Endometrial microvascular endothelial cells (primary cell): Measurements from ENCODE around the gene DKK3. TPM values are rescaled to one million over a fixed set of nuclear protein-coding genes. Genes with fewer than 3 reads are reported as not detected.

Source experiments
- in situ Hi-C: cut with HindIII; loops from 2 replicates; pipeline ENCODE4 v1.10.0; 2017; ENCODE audit warnings: low sequenced_read_pairs, low pct_unique_long_range_greater_than_20kb; ENCODE audit errors: inconsistent ontology term
- total RNA-seq: library from RNA; depleted of rRNA; stranded (reverse); fragments of >200 nt; gene quantifications from one replicate; pipeline ENCODE4 v1.2.3, GENCODE V29; 2015; ENCODE audit errors: inconsistent ontology term

The DKK3 gene
- total RNA-seq, 1 donor from 2014 or later = 192 TPM

DNA sequence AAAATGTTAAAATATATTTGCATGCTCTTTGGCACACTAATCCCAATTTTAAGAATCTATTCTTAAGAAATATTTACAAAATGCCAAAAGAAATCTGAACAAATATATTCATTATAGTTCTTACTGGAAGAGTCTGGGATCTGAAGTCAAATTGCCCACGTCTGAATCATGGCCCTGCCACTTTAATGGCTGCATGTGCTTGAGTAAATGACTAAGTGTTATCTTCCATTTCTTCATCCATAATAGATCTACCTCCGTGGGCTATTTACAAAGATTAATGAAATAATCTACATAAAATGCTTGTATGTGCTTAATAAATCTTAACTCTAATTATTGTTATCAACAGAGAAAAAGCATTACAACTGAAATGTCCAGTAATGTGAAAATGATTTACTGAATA, 24.5 kb upstream of the DKK3 start:
- in situ Hi-C loops = no loop called here

DNA sequence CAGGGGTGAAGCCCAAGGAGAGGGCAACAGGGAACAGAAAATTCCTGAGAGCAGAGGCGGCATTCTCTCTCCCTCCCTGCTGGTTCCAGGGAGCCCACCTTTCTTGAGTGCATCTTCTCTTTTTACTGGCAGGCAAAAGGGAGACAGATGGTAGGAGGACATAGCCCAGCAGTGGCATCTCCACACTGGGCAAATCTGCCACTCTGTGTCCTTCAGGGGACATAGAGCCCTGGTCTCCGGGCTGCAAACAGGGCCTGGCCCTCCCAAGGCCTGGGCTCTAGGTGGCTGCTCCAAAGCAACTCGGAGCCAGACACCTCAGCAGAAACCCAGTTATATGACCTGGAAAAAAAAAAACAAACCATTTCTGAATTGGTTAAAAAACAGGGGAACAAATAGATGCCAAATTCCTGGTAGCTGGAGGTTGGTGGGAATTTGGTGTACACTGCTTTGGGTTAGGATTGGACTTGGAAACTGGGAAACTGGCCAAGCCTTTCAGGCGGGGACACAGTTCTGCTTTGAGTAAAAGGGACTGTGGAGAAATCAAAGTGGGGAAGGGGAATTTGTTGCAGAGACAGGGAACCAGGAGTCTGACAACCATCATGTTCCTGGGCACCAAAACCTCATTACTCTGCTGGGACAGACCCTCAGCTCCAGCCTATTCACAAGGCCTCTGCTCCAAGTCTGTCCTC, 23.6 kb upstream of the DKK3 start:
- in situ Hi-C loops = no loop called here

DNA sequence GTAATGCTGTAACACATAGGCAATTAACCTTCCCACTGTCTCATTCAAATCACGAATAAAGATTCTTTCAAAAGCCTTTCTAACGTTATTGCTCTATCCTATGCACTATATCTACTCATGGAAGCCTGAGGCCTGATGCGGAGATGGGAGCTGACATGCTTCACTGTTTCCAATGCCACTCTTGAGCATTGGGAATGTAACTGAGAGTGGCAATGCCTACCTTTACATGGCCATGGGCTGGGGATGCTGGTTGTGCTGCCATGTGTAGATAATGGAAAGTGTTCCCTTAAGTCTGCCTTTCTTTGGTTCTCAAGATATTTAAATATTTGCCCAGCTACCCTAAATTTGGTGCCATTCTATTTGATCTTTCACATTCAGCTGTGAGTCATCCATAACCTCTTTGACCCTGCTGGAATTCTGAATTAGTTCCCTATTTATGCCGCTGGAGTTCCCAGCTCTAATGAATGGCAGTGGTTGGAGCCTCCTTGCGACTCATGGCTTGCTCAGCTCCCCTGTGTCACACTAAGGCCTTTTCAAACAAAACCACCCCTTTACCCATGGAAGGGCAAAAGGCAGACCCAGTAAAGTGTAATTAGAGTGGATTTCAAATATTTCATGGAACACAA, 21.4 kb upstream of the DKK3 start:
- in situ Hi-C loops = no loop called here

DNA sequence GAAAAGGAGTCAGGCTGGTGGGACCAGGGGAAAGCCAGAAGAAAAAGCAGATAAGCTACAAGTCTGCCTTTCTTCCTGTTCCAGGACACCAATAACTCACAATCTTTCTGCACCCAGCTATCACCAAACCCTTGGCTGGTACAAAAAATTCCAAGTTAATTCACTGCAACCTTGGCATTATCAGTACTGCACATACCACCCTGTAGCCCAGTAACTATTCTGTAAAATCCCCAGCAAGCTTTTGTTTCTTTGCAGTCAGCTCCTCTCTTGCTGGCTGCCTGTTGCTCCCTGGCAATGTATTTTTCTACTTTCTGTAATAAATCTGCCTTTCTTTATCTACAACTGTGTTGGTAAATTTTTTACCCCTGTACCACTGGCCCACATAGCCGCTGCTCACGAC, 20.7 kb upstream of the DKK3 start:
- in situ Hi-C loops = no loop called here

DNA sequence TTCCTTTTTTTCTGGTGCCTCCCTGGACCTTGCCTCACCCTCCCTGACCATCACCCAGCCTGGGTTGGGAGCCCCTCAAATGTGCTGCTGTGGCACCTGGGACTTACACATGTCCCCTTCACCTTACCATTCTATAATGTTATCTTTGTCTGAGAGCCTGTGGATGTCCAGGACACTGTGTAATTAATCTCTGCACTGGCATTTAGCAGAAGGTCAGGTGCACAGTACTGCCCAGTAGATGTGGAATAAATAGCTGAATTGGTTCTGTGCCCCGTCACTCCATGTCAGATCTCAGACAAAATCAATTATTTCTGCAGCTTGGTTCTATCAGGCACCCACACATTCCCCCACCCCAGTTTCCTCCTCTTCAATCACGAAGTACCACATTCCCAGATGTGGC, 19.9 kb upstream of the DKK3 start:
- in situ Hi-C loops = no loop called here

DNA sequence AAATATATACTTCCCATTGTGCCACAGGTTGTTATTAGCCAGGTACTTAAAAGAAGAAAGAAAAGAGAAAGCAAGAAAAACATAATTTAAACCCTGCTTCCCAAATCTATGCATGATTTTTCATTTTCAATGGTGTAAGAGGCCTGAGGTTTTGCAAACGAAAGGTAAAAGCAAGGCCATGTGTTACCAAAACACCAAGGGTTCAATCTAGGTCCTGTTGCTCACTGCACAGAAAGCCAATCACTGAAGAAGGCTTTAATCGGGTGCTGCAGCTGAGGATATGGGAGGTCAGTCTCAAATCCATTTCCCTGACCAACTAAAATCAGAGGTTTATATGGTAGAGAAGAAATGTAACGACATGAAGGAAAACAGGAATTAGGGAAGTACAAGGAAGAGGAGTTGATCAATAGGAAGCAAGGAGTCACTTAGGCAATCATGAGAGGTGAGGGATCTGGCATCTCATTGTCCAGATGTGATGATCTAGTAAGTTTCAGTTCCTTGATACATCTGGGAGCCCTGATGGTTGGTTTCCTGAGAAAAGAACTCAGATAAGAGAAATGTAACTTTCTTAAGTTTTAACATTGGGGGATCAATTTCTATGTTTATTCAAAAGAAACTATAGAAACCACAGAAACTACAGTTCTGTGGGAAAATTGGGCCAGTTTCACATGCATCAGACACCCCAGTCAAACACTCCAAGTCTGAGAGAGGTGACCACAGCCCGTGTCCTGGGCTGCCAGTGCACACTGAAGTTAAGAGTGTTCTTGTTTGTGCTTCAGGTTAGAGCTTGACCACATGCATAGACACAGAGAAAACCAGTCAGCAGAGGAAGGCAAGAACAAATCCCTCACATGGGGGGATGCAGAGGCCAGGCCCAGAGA, 18.1 kb upstream of the DKK3 start:
- in situ Hi-C loops = no loop called here

DNA sequence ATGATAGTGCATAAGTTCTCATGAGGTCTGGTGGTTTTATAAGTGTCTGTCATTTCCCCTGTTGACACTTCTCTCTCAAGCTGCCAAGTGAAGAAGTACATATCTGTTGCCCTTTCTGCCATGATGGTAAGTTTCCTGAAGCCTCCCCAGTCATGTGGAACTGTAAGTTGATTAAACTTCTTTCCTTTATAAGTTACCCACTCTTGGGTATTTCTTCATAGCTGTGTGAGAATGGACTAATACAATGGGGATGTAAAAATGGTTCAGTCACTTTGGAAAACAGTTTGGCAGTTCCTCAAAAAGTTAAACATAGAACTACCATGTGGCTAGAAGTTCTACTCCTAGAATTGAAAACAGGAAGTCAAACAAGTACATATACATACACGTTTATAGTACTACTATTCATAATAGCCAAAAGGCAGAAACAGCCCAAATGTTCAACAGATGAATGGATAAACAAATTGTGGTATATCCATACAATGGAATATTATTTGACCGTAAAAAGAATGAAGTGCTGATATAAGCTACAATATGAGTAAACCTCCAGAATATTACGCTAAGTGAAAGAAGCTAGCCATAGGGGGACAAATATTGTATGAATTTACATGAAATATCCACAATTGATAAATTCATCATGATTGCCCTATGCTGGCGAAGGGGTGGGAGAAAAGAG, 16.0 kb upstream of the DKK3 start:
- in situ Hi-C loops = no loop called here

DNA sequence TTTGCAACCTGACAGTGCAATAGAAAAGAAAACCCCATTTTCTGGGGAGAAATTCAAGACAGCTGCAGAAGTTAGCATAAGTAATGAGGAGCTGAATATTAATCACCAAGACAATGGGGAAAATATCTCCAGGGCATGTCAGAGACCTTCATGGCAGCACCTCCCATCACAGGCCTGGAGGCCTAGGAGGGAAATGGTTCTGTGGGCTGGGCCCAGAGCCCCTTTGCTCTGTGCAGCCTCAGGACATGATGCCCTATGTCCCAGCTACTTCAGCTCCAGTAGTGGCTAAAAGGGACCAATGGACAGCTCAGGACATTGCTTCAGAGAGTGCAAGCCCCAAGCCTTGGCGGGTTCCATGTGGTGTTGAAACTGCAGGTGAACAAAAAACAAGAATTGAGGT, 14.6 kb upstream of the DKK3 start:
- in situ Hi-C loops = no loop called here

DNA sequence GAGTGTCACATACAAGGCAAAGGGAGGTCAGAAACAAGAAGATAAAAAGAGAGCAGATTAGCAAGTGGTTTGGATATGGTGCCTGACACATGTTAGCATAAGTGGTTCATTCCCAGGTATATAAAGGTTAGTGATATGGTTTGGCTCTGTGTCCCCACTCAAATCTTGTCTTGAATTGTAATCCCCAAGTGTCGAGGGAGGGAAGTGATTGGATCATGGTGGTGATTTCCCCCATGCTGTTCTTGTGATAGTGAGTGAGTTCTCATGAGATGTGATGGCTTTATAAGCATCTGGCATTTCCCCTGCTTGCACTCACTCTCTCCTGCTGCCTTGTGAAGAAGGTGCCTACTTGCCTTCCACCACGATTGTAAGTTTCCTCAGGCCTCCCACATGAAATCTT, 12.1 kb upstream of the DKK3 start:
- in situ Hi-C loops = no loop called here

DNA sequence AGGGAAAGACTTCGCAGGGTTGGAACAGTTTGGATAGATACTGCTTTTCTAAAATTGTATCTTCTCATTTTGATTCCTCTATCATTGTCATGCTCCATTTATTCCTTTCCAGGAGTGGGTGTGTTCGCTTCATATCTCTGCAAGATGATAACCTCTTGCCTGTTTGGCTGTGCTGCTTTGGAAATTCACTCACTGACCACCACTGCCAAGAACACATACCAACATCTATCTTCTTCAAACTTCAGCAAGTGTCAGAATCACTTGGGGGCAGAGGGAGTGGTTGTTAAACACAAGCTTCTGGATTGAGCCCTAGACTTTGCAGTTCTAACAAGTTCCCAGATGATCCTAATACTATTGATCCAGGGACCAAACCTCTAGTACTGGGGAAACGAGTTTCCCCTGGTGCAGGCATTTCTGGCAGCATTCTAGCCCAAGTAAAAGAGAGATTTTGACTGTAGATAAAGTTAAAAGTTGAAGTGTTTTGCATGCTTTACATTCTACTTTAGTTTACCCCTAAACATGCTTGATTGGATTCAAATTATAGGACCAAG, 11.5 kb upstream of the DKK3 start:
- in situ Hi-C loops = no loop called here

DNA sequence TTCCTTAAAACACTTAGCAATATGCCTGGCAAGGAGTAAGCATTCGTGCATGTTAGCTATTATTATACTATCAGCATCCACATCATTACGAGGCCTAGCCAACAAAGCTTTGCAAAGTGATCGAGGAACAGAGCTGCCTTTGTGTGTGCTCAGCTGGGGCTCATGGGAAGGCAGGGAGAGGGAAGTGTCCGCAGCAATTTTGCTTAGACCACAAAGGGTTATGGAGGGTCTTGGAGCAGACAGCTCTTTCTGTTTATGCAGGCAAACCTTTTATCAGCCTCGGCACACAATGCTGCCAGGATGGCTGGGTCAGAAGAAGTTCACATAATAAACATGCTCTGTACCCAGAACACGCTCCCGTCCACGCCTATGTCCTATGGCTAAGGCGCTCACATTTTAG, 10.9 kb upstream of the DKK3 start:
- in situ Hi-C loops = no loop called here

DNA sequence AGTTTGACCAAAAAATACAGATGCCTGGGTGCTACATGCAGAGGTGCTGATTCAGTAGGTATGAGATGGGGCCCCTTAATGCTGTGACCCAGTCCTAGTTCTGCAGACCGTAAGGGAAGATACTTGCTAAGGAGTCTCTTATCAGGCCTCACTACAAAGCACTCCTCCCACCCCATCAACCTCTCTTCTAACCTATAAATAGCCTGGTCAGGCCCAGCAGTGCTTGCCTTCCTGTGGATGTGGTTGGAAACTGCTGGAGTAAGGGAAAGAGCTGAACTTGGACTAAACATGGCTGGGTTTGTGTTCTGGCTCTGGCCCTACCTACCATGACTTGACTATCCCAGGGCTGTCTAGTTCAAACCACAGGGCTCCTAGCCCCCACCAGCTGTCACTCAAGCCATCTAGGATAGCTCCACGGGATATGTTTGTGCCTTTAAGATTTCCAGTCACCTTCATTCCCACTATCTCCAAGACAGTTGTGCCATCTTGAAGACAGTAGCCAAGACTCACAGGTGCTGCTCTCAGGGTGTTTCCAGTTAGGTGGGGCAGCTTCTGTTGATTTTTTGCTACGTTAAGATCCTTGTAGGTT, 9.5 kb upstream of the DKK3 start:
- in situ Hi-C loops = no loop called here

DNA sequence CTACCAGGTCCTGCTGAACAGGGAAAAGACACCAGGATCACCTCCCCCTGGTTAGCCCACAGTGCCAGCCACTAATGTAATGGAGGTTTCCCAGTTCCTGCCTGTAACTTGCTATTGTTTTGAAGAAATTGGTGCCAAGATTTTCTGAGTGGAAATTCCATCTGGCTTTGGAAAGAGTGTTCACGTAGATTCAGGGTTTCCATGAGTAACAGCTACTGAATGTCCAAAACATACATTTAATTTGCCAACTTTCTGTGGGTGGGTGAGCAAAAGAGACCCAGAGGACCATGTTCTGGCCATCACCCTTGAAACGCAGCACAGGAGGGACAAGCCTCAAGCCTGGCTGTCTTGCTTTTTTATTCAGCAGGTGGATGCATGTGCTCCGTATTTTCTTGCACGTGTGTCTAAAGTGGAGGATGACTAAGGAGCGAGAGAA, 8.8 kb upstream of the DKK3 start:
- in situ Hi-C loops = no loop called here

DNA sequence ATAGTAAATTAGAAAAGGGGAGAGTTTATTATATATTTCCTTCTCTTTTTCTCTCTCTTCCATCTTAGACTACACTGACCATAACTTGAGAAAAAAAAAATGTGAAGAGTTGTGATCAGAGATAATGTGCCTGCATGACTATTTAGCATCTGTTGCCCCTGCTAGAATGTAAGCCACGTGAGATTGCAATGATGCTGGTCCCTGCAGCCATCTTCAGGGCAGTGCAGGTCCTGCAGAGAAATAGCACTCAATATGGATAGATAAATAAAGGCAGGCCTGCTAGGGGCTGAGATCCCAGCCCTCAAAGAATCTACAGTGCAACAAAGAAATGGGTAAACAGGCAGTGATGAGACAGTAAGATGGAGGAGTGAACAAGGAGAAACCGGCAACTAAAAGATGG, 7.8 kb upstream of the DKK3 start:
- in situ Hi-C loops = no loop called here

DNA sequence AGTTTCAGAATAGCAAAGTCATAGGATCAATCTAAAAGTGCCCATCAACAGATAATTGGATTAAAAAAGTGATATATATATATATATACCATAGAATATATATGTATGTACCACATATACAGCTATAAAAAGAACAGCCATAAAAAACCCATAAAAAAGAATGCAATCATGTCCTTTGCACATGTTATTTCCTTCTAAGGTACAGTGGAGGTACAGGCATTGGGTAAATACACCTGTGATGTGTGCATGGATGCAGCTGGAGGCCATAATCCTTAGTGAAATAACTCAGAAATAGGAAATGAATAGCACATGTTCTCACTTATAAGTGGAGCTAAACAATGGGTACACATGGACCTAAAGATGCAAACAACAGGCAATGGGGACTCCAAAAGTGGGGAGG, 7.1 kb upstream of the DKK3 start:
- in situ Hi-C loops = no loop called here

DNA sequence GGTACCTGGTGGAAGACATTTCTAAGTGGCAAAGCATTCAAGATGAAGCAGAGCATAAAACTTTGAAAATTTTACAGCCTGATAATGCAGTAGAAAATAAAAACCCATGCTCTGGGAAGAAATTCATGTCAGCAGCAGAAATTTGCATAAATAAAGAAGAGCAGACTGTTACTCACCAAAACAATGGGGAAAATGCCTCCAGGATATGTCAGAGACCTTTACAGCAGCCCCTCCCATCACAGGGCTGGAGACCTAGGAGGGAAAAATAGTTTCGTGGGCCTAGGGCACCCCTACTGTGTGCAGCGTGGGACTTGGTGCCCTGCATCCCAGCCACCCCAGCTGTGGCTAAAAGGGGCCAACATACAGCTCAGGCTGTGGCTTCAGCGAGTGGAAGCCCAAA, 5.4 kb upstream of the DKK3 start:
- in situ Hi-C loops = no loop called here

DNA sequence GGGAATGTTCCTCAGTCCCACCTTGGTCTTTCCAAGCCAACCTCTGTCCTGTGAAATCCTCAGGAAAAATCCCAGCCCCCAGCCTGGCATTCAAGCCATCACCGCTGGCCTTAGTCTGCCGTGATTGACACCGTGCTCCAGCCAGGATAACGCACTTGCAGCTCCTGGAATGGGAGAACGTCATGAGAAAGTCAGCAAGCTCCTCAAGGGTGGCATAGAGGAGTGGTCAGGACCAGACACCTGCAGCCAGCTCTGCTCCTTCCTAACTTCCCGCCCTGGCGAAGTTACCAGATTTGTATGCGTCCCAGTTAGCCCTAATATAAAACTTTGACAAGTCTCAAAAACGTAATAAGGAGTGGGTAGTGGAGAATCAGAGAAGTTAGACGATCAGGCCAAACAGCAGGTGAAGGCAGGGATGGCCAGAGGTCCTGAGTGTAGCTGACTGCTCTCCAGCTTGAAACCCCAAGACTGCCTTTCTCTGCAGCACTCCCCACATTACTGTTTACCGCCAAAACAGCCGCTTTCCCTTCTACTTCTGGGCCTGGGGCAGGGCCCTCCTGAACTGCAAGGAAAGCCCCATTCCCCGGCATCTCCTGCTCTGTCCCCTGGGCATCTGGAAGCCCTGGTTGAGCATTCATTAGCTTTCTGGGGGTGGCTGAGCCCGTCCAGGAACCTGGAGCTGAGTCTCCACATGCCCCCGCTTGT, 1.3 kb upstream of the DKK3 start:
- in situ Hi-C loops = no loop called here
